Spleen (tissue), 7 donors: Measurements from ENCODE around the gene GID8.

Experiments
- CTCF ChIP-seq, 11 experiments: fragments of 200-600 bp in 7 of 11; fragments of 450-650 bp in 4 of 11; sonication (generic) in 4 of 11; IDR thresholded peaks in 8 of 11; conservative IDR thresholded peaks in 3 of 11; 1 replicate in 7 of 11; 2 replicates in 4 of 11; pipeline versions ENCODE4 v1.4.0 to v1.8.0; 2016 to 2021; ENCODE audit warnings: antibody characterized with exemption in 11 of 11, inconsistent platforms in 4 of 11, mild to moderate bottlenecking in 1 of 11
- POLR2A ChIP-seq, 3 donors: fragments of 450-650 bp; IDR thresholded peaks; one replicate each; pipeline ENCODE4 v1.5.1; 2017; ENCODE audit warnings: antibody characterized with exemption in 3 of 3, mild to moderate bottlenecking in 1 of 3
- donor health status: DM: no; HTN: no; CAD: no; lungs with moderate emphysema.
- donor health status: DM: no; HTN: no; CAD: no.
- donor health status: DM: no; HTN: no; CAD: no.

- no peak for TF ChIP-seq POLR2A (IDR thresholded peaks at IDR 0.05)
- TF ChIP-seq CTCF (IDR thresholded peaks at IDR 0.05 in 8 of 11, conservative IDR thresholded peaks at IDR 0.05 in 3 of 11), result no peak
Measured at GRCh38 chr20:62995898-62996595, 58.1 kb downstream of the GID8 start.
